ENCODE measurements around the gene IQCH.

- TF ChIP-seq EZH2 (IDR thresholded peaks at IDR 0.05; ENCODE audit: low read length, missing control alignments): no peak
- TF ChIP-seq, protein P1, sequence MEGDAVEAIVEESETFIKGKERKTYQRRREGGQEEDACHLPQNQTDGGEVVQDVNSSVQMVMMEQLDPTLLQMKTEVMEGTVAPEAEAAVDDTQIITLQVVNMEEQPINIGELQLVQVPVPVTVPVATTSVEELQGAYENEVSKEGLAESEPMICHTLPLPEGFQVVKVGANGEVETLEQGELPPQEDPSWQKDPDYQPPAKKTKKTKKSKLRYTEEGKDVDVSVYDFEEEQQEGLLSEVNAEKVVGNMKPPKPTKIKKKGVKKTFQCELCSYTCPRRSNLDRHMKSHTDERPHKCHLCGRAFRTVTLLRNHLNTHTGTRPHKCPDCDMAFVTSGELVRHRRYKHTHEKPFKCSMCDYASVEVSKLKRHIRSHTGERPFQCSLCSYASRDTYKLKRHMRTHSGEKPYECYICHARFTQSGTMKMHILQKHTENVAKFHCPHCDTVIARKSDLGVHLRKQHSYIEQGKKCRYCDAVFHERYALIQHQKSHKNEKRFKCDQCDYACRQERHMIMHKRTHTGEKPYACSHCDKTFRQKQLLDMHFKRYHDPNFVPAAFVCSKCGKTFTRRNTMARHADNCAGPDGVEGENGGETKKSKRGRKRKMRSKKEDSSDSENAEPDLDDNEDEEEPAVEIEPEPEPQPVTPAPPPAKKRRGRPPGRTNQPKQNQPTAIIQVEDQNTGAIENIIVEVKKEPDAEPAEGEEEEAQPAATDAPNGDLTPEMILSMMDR (conservative IDR thresholded peaks at IDR 0.05 in 1 of 2, IDR thresholded peaks at IDR 0.05 in 1 of 2; ENCODE audit: low read depth in 1 of 2, low read length in 2 of 2): no peak
These were observed 288.7 kb downstream of the IQCH start for GRCh38 chr15:67543348-67543718.
